Mucosa of descending colon (tissue), 3 donors: Measurements from ENCODE around the gene ERBB2. TPM values are rescaled to one million over a fixed set of nuclear protein-coding genes. Genes with fewer than 3 reads are reported as not detected.

ENCODE experiments used
- ATAC-seq: fragments of 200-7000 bp; cut with Tn5 transposase; one replicate; pipeline ENCODE4 v1.9.1; 2020; ENCODE audit warnings: mild to moderate bottlenecking, moderate library complexity
- DNase-seq, 3 donors: peaks; one replicate each; pipeline ENCODE4 v3.0.0-alpha.2; 2020
- H3K36me3 ChIP-seq: fragments of 200-600 bp; one replicate; pipeline ENCODE4 v1.8.0; 2021; ENCODE audit warnings: low read depth, mild to moderate bottlenecking
- H3K4me1 ChIP-seq: fragments of 200-600 bp; one replicate; pipeline ENCODE4 v1.8.0; 2021; ENCODE audit warnings: low read depth, mild to moderate bottlenecking
- H3K4me3 ChIP-seq: fragments of 200-600 bp; one replicate; pipeline ENCODE4 v1.8.0; 2021; ENCODE audit warnings: mild to moderate bottlenecking
- H3K9me3 ChIP-seq: fragments of 200-600 bp; one replicate; pipeline ENCODE4 v1.8.0; 2021; ENCODE audit warnings: mild to moderate bottlenecking
- CTCF ChIP-seq: fragments of 200-600 bp; IDR thresholded peaks from one replicate; pipeline ENCODE4 v1.8.0; 2022; ENCODE audit warnings: antibody characterized with exemption, mild to moderate bottlenecking
- intact Hi-C, 2 donors: fragments of 100-400 bp; cut with DNase I in 1 of 2; cut with micrococcal nuclease in 1 of 2; formaldehyde crosslinking; loops; one replicate each; pipeline versions ENCODE4 v1.11.0 to v1.11.1; 2022; cut with DNase I, micrococcal nuclease
- total RNA-seq, 3 donors: library from RNA; stranded (reverse); fragmentation: NEBNext Ultra II Directional in 2 of 3; extraction: Animal tissue kit (Norgen Biotek cat#: 25700) in 2 of 3; gene quantifications; one replicate each; pipeline versions ENCODE4 v1.2.1 to v1.2.4, GENCODE V29; 2021 to 2023
- donor health status: DM: no; HTN: no; CAD: no; lungs with moderate emphysema.
- donor health status: DM: no; HTN: no; CAD: no.
- donor health status: DM: no; HTN: yes; CAD: no.

ERBB2 gene
- total RNA-seq, 3 donors from 2014 or later = 104 to 284 (median 161) TPM

- ATAC-seq = no peak
- H3K9me3 ChIP-seq = no peaks in the 10 kb centered on the region
- intact Hi-C loops = no loop called here
- peaks cover 20% of the 10 kb centered on the region for H3K4me1 ChIP-seq
- no peak for TF ChIP-seq CTCF
- DNase-seq = peak in 1 of 3 donors; percentile 31
- H3K4me3 ChIP-seq = no peak overlapping the region
- H3K36me3 ChIP-seq = no peaks in the 10 kb centered on the region
These were observed 42.4 kb downstream of the ERBB2 start for GRCh38 chr17:39742126-39742855.

- Histone ChIP-seq H3K36me3 (no peaks in the 10 kb centered on the region), H3K4me1 (peaks cover 18% of the 10 kb centered on the region), H3K9me3 (no peaks in the 10 kb centered on the region), H3K4me3 (no peak overlapping the region)
- ATAC-seq = no peak
- intact Hi-C loops = no loop called here
- DNase-seq = peak in 1 of 3 donors; percentile 15
- TF ChIP-seq CTCF = no peak
These were observed 43.1 kb downstream of the ERBB2 start for GRCh38 chr17:39742856-39743436.

GRCh38 chr17:39744075-39744835, 44.4 kb downstream of the ERBB2 start:
- intact Hi-C loops = no loop called here
- Histone ChIP-seq H3K4me1 (peaks cover 13% of the 10 kb centered on the region), H3K36me3 (no peaks in the 10 kb centered on the region), H3K4me3 (no peak overlapping the region), H3K9me3 (no peaks in the 10 kb centered on the region)
- DNase-seq (peak in 1 of 3 donors; percentile 17), ATAC-seq (no peak)
- TF ChIP-seq CTCF = no peak

GRCh38 chr17:39744836-39745215, 45.0 kb downstream of the ERBB2 start:
- H3K4me3 ChIP-seq = no peak overlapping the region
- intact Hi-C loops = no loop called here
- DNase-seq (peak in 1 of 3 donors; percentile 13), ATAC-seq (no peak)
- no peak for TF ChIP-seq CTCF
- H3K36me3 ChIP-seq = no peaks in the 10 kb centered on the region
- peaks cover 12% of the 10 kb centered on the region for H3K4me1 ChIP-seq
- no peaks in the 10 kb centered on the region for H3K9me3 ChIP-seq

GRCh38 chr17:39745335-39746144, 45.7 kb downstream of the ERBB2 start:
- Histone ChIP-seq H3K4me3 (no peak overlapping the region), H3K9me3 (no peaks in the 10 kb centered on the region), H3K36me3 (no peaks in the 10 kb centered on the region), H3K4me1 (peaks cover 9% of the 10 kb centered on the region)
- DNase-seq (no peak), ATAC-seq (no peak)
- TF ChIP-seq CTCF = no peak
- intact Hi-C loops = no loop called here
